ENCODE measurements around the gene TTC7B. TPM values are rescaled to one million over a fixed set of nuclear protein-coding genes. Genes with fewer than 3 reads are reported as not detected.

The TTC7B gene
- total and polyA plus RNA-seq, 9 of the 15 experiments (the other 6 are each of a cell fraction or from before 2014, with no cell fraction given) = 2.2 to 77.2 (median 36.7) TPM

GRCh38 chr14:90777358-90777757 lies 38.9 kb downstream of the TTC7B start:
- DNase-seq (ENCODE audit: extremely low read depth in 1 of 4, low spot score in 3 of 4) (no peak), ATAC-seq (no peak), FAIRE-seq (no peak)
- no peak overlapping the region for H3K4me2 ChIP-seq (ENCODE audit: insufficient read depth, low read length)
- no peaks in the 10 kb centered on the region for H3K79me2 ChIP-seq (ENCODE audit: control insufficient read depth, insufficient read depth, low read length)
- H3K4me1 ChIP-seq (replicated peaks in 1 of 2; ENCODE audit: control insufficient read depth in 2 of 2, insufficient read depth in 2 of 2, low read length in 2 of 2) = peaks cover 2 to 6% of the 10 kb centered on the region in 2 experiments; a peak in 3 of 5 replicates
- in situ Hi-C loops (cut with MboI) (no loop called here), intact Hi-C loops (cut with micrococcal nuclease) (loop anchor here (10.0 kb wide), 1 partner anchor 117 kb away; no protein-coding TSS in a partner anchor)
- CTCF ChIA-PET (ENCODE audit: low intra/inter-chr PET ratio) = no interaction called here
- POLR2A ChIA-PET = interaction anchor here (0.6 to 0.8 kb wide), 3 partner anchors 15 to 521 kb away, joined by 3 read pairs; partner anchors contain the start of gene PSMC1
- 0 out of 4 replicates have a peak overlapping the region, but pooled peaks of 1 of the 2 experiments have one; percentile 64 for H3K9ac ChIP-seq (ENCODE audit: insufficient read depth in 1 of 2, low read depth in 2 of 2, low read length in 2 of 2)
- H3K27ac ChIP-seq (ENCODE audit: extremely low read depth, low read depth, low read length) = no peak overlapping the region
- no peak for TF ChIP-seq SMAD4 (CRISPR knock-in tag; conservative IDR thresholded peaks at IDR 0.05)
- no peak for TF ChIP-seq BHLHE40 (IDR thresholded peaks at IDR 0.05; ENCODE audit: low read length)
- no peak for TF ChIP-seq SMARCA5 (IDR thresholded peaks at IDR 0.05)
- no peak for TF ChIP-seq EWSR1 (IDR thresholded peaks at IDR 0.05; ENCODE audit: borderline replicate concordance, low read depth, partially characterized antibody)
- H3K9me3 ChIP-seq (replicated peaks; ENCODE audit: control insufficient read depth, insufficient read depth, low read depth, low read length) = no peaks in the 10 kb centered on the region
- H3K36me3 ChIP-seq (ENCODE audit: control insufficient read depth, insufficient read depth, low read length) = peaks cover 55% of the 10 kb centered on the region; the same call in 2 of the 3 replicates
- no TSS peak for BruUV-seq (replicated peaks)
- no peak overlapping the region for H2AFZ ChIP-seq (ENCODE audit: low read depth, low read length)
- H3K4me3 ChIP-seq = no peak overlapping the region
- no peaks in the 10 kb centered on the region for H3K27me3 ChIP-seq (ENCODE audit: control insufficient read depth in 2 of 2, insufficient read depth in 2 of 2, low read length in 2 of 2)
- 60% methylated on average over 2 of the region's 2 CpGs for WGBS (ENCODE audit: insufficient coverage, low coverage, missing lambda C conversion rate)
- no peaks in the 10 kb centered on the region for H3K9me1 ChIP-seq (ENCODE audit: control insufficient read depth, insufficient read depth, low read length)
- no peaks in the 10 kb centered on the region; the same call in 1 of the 2 replicates for H4K20me1 ChIP-seq (replicated peaks; ENCODE audit: control insufficient read depth, insufficient read depth, low read length)

GRCh38 chr14:90775441-90775840 lies 40.8 kb downstream of the TTC7B start:
- DNase-seq (ENCODE audit: extremely low read depth in 1 of 4, low spot score in 3 of 4) = no peak
- H3K4me3 ChIP-seq = no peak overlapping the region
- H3K79me2 ChIP-seq (ENCODE audit: control insufficient read depth, insufficient read depth, low read length) = no peaks in the 10 kb centered on the region
- no peak for FAIRE-seq
- H3K27ac ChIP-seq (ENCODE audit: extremely low read depth, low read depth, low read length) = no peak overlapping the region
- no peak overlapping the region for H3K4me2 ChIP-seq (ENCODE audit: insufficient read depth, low read length)
- H2AFZ ChIP-seq (ENCODE audit: low read depth, low read length) = no peak overlapping the region
- in situ Hi-C loops (cut with MboI) = no loop called here
- no peaks in the 10 kb centered on the region for H3K27me3 ChIP-seq (ENCODE audit: control insufficient read depth in 2 of 2, insufficient read depth in 2 of 2, low read length in 2 of 2)
- POLR2A ChIA-PET = no interaction called here
- H4K20me1 ChIP-seq (replicated peaks; ENCODE audit: control insufficient read depth, insufficient read depth, low read length) = no peaks in the 10 kb centered on the region; the same call in 1 of the 2 replicates
- H3K4me1 ChIP-seq (replicated peaks in 1 of 2; ENCODE audit: control insufficient read depth in 2 of 2, insufficient read depth in 2 of 2, low read length in 2 of 2) = peaks cover 2 to 6% of the 10 kb centered on the region in 2 experiments; a peak in 3 of 5 replicates
- no peak overlapping the region for H3K9ac ChIP-seq (ENCODE audit: insufficient read depth in 1 of 2, low read depth in 2 of 2, low read length in 2 of 2)
- no TSS peak for BruUV-seq (replicated peaks)
- H3K9me1 ChIP-seq (ENCODE audit: control insufficient read depth, insufficient read depth, low read length) = no peaks in the 10 kb centered on the region
- TF ChIP-seq ZNF77 (CRISPR knock-in tag; IDR thresholded peaks at IDR 0.05) (no peak), ZNF212 (CRISPR knock-in tag; IDR thresholded peaks at IDR 0.05) (no peak), ETV1 (tag; conservative IDR thresholded peaks at IDR 0.05; ENCODE audit: low read depth) (no peak), HCFC1 (IDR thresholded peaks at IDR 0.05; ENCODE audit: low read depth, low read length) (no peak), MTA1 (IDR thresholded peaks at IDR 0.05; ENCODE audit: borderline replicate concordance) (no peak)
- 100% methylated on average over 1 of the region's 4 CpGs for WGBS (ENCODE audit: insufficient coverage, low coverage, missing lambda C conversion rate)
- H3K9me3 ChIP-seq (replicated peaks; ENCODE audit: control insufficient read depth, insufficient read depth, low read depth, low read length) = no peaks in the 10 kb centered on the region
- peaks cover 51% of the 10 kb centered on the region; the same call in 2 of the 3 replicates for H3K36me3 ChIP-seq (ENCODE audit: control insufficient read depth, insufficient read depth, low read length)
- intact Hi-C loops (cut with micrococcal nuclease) = loop anchor here (10.0 kb wide), 1 partner anchor 119 kb away; no protein-coding TSS in a partner anchor
- no peak for ATAC-seq
- CTCF ChIA-PET (ENCODE audit: low intra/inter-chr PET ratio) = no interaction called here

All from K562 (cell line).